ENCODE results near the gene GRID1.

GRID1 gene

DNA sequence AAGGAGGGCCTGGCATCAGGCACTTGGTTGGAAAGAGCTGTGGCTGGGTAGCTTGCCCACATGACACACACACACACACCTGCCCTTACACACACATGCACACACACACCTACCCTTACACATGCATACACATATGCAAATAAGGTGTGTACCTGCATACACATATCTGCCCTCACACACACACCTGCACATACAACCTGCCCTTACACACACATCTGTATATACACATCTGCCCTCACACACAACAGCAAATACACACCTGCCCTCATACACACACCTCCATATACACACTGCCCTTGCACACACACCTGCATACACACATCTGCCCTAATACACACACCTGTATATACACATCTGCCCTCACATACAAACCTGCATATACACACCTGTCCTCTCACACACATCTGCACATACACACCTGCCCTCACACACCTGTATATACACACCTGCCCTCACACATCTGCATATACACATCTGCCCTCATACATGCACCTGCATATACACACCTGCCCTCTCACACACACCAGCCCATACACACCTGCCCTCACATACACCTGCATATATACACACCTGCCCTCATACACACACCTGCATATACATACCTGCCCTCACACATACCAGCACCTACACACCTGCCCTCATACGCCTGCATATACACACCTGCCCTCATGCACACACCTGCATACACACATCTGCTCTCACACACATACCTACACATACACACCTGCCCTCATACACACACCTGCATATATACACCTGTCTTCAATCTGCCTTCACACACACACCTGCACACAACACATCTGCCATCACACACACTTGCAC lies 82.9 kb downstream of the GRID1 start:
- Histone ChIP-seq H3K9me3 (ENCODE audit: insufficient read depth, low read depth, low read length) (peaks cover 14% of the 10 kb centered on the region), H3K27ac (ENCODE audit: low read length) (no peak overlapping the region), H3K9ac (ENCODE audit: low read depth, low read length) (no peak overlapping the region)

DNA sequence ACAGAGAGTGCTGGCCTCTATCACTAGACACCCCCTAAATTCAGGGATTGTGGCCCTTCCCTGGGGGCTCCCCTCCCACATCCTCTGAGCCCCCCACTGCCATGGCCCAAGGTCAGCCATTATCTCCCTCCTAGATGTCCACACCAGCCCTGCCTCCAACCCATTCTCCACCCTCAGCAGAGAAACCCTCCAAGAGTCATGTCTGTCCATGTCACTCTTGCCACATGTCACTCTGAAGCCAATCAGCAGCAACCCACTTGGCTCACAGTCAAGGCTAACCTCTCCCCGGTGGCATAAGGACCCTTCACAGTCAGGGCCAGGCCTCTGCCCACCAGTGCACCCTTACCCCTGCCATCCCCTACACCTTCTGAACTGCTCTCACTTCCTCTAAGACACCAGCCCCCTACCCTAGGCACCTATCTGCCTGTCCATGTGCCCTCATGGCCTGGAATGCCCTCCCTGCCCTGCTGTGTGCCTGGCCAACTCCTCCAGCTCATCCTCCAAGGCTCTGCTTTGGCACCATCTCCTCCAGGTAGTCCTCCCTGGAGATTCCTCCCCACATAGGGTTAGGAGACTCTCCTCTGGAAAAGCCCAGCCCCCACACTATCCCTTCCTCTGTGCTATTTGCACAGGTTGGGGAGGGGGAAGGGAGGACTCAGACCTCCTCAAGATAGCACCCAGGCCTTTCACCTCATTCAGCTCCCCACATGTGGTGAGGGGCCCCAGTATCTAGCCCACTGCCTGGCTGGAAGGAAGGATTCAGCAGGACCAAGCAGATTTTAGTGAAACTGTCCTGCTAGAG lies 83.7 kb downstream of the GRID1 start:
- Histone ChIP-seq H3K9ac (ENCODE audit: low read depth, low read length) (no peak overlapping the region), H3K36me3 (ENCODE audit: insufficient read depth, low read depth, low read length) (no peaks in the 10 kb centered on the region), H3K27ac (ENCODE audit: low read length) (no peak overlapping the region), H3K27me3 (ENCODE audit: insufficient read depth, low read length) (no peaks in the 10 kb centered on the region; the same call in 1 of the 2 replicates), H3K4me3 (ENCODE audit: low read length) (no peak overlapping the region), H3K4me1 (ENCODE audit: insufficient read depth, low read length) (no peaks in the 10 kb centered on the region), H3K9me3 (ENCODE audit: insufficient read depth, low read depth, low read length) (peaks cover 19% of the 10 kb centered on the region)

More for the DNA sequence above, 82.9 kb downstream of the GRID1 start:
- H3K4me3 ChIP-seq (ENCODE audit: low read length): no peak overlapping the region
- H3K27me3 ChIP-seq (ENCODE audit: insufficient read depth, low read length): no peaks in the 10 kb centered on the region; the same call in 1 of the 2 replicates
- no peaks in the 10 kb centered on the region for H3K36me3 ChIP-seq (ENCODE audit: insufficient read depth, low read depth, low read length)
- H3K4me1 ChIP-seq (ENCODE audit: insufficient read depth, low read length): no peaks in the 10 kb centered on the region

DNA sequence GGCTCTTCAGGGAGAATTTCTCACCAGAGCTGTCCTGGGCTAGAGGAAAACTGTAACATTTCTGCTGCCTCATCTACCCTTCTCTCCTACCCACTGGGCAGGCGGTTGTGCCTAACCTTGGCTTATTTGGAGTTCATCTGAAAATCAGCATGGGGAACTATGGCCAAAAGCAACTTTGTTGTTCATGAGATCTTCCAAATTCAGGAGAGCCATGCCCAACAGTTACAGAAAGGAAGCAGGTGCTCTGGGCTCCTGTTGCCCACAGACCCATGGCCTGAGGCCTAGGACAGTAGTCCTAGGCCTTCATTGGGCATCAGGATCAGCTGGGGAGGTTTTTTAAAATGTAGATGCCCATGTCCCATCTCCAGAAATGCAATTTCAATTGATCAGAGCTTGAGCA lies 85.2 kb downstream of the GRID1 start:
- Histone ChIP-seq H3K4me1 (ENCODE audit: insufficient read depth, low read length) (no peaks in the 10 kb centered on the region), H3K4me3 (ENCODE audit: low read length) (no peak overlapping the region), H3K27ac (ENCODE audit: low read length) (no peak overlapping the region), H3K36me3 (ENCODE audit: insufficient read depth, low read depth, low read length) (no peaks in the 10 kb centered on the region), H3K27me3 (ENCODE audit: insufficient read depth, low read length) (no peaks in the 10 kb centered on the region), H3K9me3 (ENCODE audit: insufficient read depth, low read depth, low read length) (peaks cover 19% of the 10 kb centered on the region), H3K9ac (ENCODE audit: low read depth, low read length) (no peak overlapping the region)

DNA sequence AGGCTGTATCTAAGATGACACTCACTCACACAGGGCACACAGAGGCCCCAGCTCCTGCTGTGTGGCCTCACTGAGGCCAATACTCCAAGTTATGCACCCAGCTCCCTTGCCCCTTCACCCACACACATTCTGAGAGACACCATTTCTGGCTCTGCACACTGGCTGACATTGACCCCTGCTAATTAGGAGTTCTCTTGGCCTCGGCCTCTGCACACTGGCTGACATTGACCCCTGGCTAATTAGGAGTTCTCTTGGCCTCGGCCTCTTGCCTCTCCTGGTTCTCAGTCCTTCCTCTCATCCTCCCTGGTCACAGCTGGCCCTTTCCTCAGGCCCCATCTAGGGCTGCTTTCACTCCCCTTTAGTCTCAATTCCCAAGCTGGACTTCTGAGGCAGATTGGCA lies 97.3 kb downstream of the GRID1 start:
- Histone ChIP-seq H3K4me1 (ENCODE audit: insufficient read depth, low read length) (no peaks in the 10 kb centered on the region), H3K36me3 (ENCODE audit: insufficient read depth, low read depth, low read length) (no peaks in the 10 kb centered on the region), H3K9ac (ENCODE audit: low read depth, low read length) (no peak overlapping the region)

DNA sequence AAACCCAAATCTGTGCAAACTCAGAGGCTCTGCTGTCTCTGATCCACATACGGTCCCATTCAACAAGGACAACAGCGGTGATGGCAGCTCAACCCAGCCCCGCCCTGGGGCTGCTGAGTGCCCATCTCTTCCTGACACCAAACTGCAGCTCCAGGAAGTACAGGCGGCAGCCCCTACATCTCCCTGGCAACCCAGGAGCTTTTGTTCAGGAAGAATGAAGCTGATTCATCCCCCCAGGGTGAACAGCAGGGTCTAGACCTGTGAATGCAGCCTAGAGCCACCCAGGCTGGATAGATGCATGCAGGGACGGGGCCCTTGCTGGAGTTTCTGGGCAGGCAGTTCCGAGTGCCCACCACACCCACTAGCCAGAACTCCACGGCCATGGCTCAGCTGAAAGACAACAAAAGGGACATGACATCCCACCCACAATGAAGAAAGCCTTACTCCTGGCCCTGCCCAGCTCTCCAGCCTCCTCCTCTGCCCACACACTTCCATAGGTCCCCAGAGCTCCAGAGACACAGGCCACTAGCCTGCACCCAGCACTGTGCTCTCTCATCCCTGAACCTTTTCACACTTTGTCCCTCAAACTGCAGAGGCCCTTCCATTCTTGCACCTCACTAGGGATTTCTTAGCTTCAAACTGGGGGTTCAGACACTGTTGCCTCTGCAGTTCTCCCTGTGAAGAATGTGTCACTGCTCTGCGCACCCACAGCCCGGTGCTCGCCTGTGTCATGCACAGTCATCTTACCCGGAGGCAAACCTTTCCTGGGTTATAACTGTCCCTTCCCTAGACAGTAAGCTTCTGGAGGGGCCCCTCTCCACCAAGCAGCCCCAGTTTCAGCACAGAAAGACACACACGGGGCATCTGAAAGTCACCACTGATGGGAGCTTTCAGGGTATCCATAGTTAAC lies 99.1 kb downstream of the GRID1 start:
- Histone ChIP-seq H3K9me3 (ENCODE audit: insufficient read depth, low read depth, low read length) (peaks cover 4% of the 10 kb centered on the region; the same call in 1 of the 2 replicates), H3K27ac (ENCODE audit: low read length) (no peak overlapping the region), H3K27me3 (ENCODE audit: insufficient read depth, low read length) (peaks cover 11% of the 10 kb centered on the region; the same call in 1 of the 2 replicates), H3K36me3 (ENCODE audit: insufficient read depth, low read depth, low read length) (no peaks in the 10 kb centered on the region), H3K4me1 (ENCODE audit: insufficient read depth, low read length) (no peaks in the 10 kb centered on the region; the same call in 1 of the 2 replicates), H3K4me3 (ENCODE audit: low read length) (no peak overlapping the region), H3K9ac (ENCODE audit: low read depth, low read length) (no peak overlapping the region)

More for the DNA sequence above, 97.3 kb downstream of the GRID1 start:
- H3K27me3 ChIP-seq (ENCODE audit: insufficient read depth, low read length): peaks cover 1% of the 10 kb centered on the region; the same call in 1 of the 2 replicates
- H3K27ac ChIP-seq (ENCODE audit: low read length): no peak overlapping the region
- no peak overlapping the region for H3K4me3 ChIP-seq (ENCODE audit: low read length)
- H3K9me3 ChIP-seq (ENCODE audit: insufficient read depth, low read depth, low read length): peaks cover 5% of the 10 kb centered on the region; the same call in 1 of the 2 replicates

DNA sequence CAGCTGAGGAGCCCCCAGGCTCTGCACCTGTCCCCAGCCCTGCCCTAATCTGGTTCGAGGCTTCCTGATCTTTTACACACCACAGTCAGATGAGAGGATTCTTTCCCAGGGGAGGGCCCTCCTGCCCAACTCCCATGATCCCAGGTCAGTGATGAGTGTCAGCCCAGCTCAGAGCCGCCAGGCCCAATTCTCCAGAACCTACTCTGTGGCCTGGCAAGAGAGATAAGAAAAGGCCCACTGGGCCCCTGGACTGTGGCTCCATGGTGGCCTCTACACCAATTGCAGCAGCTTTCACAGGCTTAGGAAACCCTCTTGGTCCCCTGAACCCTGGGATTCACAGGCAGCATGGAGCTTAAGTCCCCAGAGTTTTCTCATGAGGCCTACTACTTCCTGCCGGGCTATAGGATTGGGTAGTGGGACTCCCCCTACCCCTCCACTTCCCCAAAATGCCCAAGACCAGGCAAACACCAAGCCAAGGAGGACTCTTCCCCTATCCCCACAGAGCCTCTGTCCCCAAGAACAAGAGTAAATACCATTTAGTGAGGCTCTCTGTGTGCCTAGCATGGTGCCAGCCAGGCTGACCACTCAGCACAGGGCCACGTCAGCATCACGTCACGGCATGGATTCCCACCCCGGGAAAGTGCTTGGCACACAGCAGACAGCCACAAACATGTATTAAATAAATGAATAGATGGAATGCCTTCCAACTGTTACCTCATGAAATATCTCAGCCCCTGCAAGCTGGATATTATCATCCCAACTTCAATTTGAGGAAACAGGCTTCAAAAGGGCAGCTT lies 100.0 kb downstream of the GRID1 start:
- Histone ChIP-seq H3K4me1 (ENCODE audit: insufficient read depth, low read length) (no peaks in the 10 kb centered on the region; the same call in 1 of the 2 replicates), H3K27ac (ENCODE audit: low read length) (no peak overlapping the region), H3K4me3 (ENCODE audit: low read length) (no peak overlapping the region), H3K9me3 (ENCODE audit: insufficient read depth, low read depth, low read length) (no peaks in the 10 kb centered on the region), H3K36me3 (ENCODE audit: insufficient read depth, low read depth, low read length) (no peaks in the 10 kb centered on the region), H3K9ac (ENCODE audit: low read depth, low read length) (no peak overlapping the region), H3K27me3 (ENCODE audit: insufficient read depth, low read length) (peaks cover 11% of the 10 kb centered on the region; the same call in 1 of the 2 replicates)

DNA sequence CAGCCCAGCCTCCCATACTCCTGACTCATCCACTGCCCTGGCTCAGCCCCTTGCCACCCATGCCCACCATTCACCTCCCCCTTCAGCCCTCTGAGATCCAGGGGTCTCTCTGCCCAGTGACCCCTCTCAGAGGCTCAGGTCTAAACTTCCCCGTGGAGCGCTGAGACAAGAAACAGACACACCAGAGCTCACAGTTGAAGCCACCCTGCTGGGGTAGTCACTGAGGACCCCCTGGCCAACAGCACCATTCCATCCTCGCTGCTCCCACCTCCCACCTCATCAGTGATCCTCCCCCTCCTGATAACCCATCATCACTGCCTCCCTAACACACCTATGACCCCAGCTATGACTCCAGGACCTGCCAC lies 100.7 kb downstream of the GRID1 start:
- Histone ChIP-seq H3K4me1 (ENCODE audit: insufficient read depth, low read length) (no peaks in the 10 kb centered on the region; the same call in 1 of the 2 replicates), H3K4me3 (ENCODE audit: low read length) (no peak overlapping the region), H3K27me3 (ENCODE audit: insufficient read depth, low read length) (peaks cover 11% of the 10 kb centered on the region; the same call in 1 of the 2 replicates), H3K9ac (ENCODE audit: low read depth, low read length) (no peak overlapping the region), H3K27ac (ENCODE audit: low read length) (no peak overlapping the region), H3K36me3 (ENCODE audit: insufficient read depth, low read depth, low read length) (no peaks in the 10 kb centered on the region), H3K9me3 (ENCODE audit: insufficient read depth, low read depth, low read length) (no peaks in the 10 kb centered on the region)

DNA sequence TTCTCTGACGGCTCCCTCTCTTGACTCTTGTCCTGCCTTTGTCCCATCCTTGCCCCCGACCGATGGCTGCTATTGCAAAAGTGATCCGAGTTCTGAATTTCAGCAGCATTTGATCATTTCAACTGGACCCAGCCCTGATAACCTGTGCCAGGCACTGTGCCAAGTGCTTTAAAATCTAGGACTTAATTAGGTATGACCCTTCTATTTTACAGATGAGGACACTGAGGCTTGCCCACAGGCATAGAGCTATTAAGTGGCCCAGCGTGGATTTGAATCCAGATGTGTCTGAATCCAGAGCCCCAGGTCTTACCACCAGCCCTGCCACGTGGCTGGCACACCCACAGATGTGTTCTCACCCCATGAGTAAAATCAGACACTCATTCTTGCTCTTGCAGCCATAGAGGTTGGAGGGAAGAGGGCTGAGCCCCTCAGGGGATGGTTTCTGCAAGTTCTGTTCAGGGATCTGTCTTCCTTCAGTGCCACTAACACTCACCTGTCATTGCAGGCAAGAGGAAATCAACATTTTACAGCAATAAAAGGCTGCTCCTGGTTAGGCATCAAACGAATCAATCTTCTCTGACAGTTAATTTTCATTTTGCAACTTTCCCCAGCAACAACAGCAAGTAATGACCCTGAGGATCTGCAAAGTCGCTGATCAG lies 101.2 kb downstream of the GRID1 start:
- Histone ChIP-seq H3K9me3 (ENCODE audit: insufficient read depth, low read depth, low read length) (no peaks in the 10 kb centered on the region), H3K36me3 (ENCODE audit: insufficient read depth, low read depth, low read length) (no peaks in the 10 kb centered on the region), H3K27ac (ENCODE audit: low read length) (no peak overlapping the region), H3K27me3 (ENCODE audit: insufficient read depth, low read length) (peaks cover 11% of the 10 kb centered on the region; the same call in 1 of the 2 replicates), H3K4me3 (ENCODE audit: low read length) (no peak overlapping the region), H3K9ac (ENCODE audit: low read depth, low read length) (no peak overlapping the region), H3K4me1 (ENCODE audit: insufficient read depth, low read length) (no peaks in the 10 kb centered on the region; the same call in 1 of the 2 replicates)

DNA sequence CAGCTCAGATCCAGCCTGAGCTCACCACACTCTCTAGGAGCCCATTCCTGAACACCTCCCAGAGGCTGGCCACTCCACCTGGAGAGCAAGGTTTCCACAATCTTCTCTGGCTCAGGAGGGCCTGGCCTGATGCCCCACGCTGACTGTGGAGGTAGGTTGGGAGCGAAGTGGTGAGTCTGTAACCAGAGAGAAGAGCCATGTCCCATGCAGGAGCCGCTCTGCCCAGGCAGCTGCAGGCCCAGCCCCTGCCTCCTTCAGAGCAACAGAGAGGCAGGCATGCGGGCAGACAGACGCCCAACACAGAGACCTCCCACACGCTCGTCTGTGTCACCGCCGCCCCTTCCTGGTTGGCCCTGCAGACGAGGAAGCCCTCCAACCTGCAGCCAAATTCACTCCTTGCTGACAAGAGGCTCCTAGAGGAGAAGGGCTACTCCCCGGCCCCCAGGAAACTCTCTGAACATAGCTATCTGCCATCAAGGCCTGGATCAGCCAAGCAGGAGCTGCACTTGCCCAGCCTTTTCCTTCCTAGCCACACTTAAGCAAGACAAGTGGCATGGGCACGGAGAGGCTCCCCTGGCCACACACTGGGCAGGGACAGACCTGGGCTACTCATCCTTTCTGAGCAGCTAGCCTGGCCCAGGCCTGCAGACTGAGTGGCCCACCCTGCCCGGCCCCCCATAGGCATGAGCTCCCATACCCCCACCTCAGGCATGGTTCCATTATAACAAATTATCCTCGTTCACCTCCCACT lies 101.9 kb downstream of the GRID1 start:
- no peak overlapping the region for H3K9ac ChIP-seq (ENCODE audit: low read depth, low read length)
- H3K27me3 ChIP-seq (ENCODE audit: insufficient read depth, low read length): peaks cover 11% of the 10 kb centered on the region; the same call in 1 of the 2 replicates
- H3K4me3 ChIP-seq (ENCODE audit: low read length): no peak overlapping the region
- H3K4me1 ChIP-seq (ENCODE audit: insufficient read depth, low read length): no peaks in the 10 kb centered on the region; the same call in 1 of the 2 replicates
- no peaks in the 10 kb centered on the region for H3K9me3 ChIP-seq (ENCODE audit: insufficient read depth, low read depth, low read length)
- H3K27ac ChIP-seq (ENCODE audit: low read length): no peak overlapping the region
- no peaks in the 10 kb centered on the region for H3K36me3 ChIP-seq (ENCODE audit: insufficient read depth, low read depth, low read length)

DNA sequence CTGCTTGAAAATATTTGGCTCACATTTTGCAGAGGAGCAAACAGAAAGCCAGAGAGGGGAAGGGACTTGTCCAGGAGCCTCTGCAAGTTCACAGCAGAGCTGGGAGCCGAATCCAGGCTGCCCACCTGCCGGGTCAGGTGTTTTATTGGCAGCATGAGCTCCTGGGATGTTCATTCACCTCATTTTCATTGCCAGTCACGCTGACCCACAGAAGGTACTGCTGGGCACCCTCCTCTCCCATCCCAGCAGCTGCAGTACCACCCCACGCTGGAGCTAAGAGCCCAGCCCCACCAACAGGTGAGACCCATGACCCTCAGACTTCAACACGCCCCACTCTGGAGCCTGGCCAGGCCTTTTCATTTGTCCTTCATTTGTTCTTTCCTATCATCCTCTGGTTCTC lies 102.7 kb downstream of the GRID1 start:
- Histone ChIP-seq H3K9ac (ENCODE audit: low read depth, low read length) (no peak overlapping the region), H3K4me1 (ENCODE audit: insufficient read depth, low read length) (no peaks in the 10 kb centered on the region; the same call in 1 of the 2 replicates), H3K27me3 (ENCODE audit: insufficient read depth, low read length) (peaks cover 11% of the 10 kb centered on the region; the same call in 1 of the 2 replicates)

More for the DNA sequence above, 102.7 kb downstream of the GRID1 start:
- H3K9me3 ChIP-seq (ENCODE audit: insufficient read depth, low read depth, low read length): no peaks in the 10 kb centered on the region
- H3K36me3 ChIP-seq (ENCODE audit: insufficient read depth, low read depth, low read length): no peaks in the 10 kb centered on the region
- H3K27ac ChIP-seq (ENCODE audit: low read length): no peak overlapping the region
- no peak overlapping the region for H3K4me3 ChIP-seq (ENCODE audit: low read length)

Measured in iPS-20b (cell line).